ENCODE results near the gene CWC25. TPM values are rescaled to one million over a fixed set of nuclear protein-coding genes. Genes with fewer than 3 reads are reported as not detected.
"Not testable (repeated sequence)": the region's sequence is repeated elsewhere in the genome, so short reads cannot be mapped to it uniquely, and the experiment has no call there.

Gene CWC25
- total RNA-seq: 22.4 TPM
- long read RNA-seq, transcript CWC25-202 (10 exons, 3,234 nt): major isoform, 11 of 22 reads
- long read RNA-seq, partial matches to known transcripts: 6 of 22 reads
- long read RNA-seq, other reads (novel, unspliced or antisense): 5 of 22 reads

DNA sequence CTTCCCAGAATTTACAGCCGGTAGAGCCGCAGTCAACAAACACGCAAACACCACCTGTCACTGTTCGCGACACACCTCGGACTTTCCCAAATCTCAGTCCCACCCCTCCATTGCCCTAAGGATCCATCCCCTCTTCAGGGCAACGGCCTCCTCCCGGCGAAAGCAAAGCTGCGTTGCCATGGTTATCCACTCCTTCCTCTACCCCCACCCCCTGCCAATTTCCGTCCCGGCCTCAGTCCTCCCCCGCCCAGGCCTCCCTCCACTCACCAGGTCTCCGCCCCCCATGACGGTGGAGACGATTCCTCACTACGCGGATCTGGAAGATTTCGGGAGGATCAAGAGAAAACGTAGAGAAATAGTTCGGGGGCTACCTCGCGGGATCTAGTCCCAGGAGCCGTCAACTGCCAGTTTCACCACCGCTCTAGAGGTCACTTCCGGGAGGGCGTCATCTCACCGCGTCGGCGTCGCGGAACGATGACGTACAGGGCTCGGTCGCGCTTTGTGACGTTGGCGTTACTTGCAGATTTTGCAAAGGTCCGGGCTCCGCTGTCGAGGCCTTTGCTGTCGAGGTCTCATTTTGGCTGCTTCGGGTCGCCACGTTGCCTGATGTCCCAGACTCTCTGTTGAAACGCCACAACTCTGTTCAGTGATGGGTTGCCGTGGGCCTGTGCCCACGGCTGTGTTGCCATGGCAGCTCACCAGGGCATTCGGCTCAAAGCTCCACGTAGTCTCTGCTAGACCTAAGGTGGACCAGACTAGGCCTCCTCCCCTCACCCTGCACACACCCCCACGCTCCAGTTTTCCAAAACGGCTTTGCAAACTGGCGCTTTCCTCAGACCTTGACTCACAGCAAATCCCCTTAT lies at the start of gene CWC25:
TSS of gene CWC25 (minus strand) at position 423 of the 863 bp plus-strand sequence. CDS start at position 285, 138 bp downstream.
- peak; percentile 99 for DNase-seq (ENCODE audit: low spot score)

DNA sequence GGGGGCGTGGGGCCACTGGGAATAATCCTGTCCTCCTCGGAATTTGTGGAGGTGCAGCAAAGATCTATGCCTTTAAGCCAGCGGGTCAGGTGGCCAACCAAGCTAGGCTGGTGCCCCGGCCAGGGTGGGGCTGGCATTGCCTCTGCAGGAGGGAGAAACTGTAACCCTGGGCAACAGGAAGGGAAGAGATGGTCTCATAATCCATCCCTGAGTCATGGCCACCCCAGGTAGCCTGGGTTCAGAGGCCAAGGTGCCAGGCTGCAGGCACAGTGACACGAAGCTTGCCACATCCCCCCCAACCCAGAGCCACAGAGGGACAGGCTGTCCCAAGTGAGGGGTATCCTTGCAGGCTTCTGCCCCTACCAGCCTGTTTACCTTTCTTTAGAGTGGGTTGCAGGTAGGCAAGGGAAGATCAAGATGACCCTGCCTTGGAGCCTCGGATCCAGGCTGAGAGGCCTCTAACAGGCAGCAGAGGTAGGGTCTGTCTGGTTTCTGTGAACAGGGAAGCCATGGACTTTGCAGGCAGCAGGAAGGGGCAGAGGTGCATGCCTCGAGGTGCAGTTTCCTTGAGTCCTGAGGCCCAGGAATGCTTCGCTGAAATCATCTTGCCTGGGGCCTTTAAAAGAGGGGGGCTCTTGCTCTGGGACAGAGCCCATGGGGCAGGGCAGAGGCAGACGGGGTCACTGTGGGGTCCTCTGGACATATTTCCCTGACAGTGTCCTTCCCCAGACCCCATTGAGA lies 48.7 kb upstream of the CWC25 start:
- DNase-seq (ENCODE audit: low spot score): no peak

DNA sequence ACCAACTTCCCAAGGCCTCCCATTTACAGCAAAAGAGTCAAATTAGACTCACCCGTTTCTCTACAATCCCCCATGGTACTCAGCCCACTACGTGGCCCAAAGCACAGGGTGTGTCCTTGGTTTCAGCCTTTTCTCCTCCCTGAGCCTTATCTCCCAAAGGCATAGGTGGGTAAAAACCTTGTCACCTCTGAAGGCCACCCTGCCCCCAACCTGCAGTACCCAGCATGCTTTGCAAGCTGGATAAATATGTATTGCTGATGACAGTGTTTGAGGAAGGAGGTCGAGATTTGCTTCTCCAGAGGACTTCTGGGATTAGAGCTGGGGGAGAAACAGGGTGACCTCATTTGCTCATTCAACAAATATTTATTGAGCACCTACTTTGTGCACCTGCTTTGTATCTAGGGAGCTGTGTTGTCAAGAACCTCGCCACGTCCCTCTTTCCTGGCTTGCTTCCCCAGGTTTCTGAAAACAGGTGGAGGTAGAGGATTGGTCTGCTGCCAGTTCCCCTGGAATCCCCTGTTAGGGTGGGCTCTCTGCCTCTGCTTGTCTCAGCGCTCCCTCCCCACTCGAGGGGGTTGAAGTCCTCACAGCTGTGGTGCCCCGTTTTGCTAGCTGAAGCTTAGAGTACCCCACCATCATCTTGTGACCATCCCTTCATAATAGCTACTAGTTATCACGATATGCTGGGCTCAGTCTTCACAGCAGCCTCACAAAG lies 47.7 kb upstream of the CWC25 start:
- DNase-seq (ENCODE audit: low spot score): no peak

DNA sequence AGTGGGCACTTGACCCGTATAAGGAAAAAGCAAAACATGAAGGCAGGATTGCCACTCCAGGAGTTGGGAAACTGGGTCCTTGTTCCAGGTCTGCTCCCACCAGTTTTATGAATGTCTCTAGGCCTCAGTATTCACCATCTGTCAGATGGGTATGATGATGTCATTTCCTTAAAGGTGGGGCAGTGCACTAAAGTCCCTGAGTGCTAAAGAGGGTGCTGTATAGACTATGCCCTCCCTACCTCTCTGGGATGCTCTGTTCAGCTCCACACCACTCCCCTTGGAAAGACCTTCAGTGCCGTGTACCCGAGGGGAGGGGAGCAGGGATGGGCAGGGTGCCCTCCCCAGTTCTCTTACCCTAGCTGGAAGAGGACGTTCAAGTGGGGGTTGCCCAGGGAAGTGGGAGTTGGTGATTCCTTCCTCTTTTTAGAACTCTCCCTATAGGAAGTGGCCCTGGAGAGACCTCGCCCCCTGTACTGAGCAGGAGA lies 46.9 kb upstream of the CWC25 start:
- DNase-seq (ENCODE audit: low spot score): no peak

DNA sequence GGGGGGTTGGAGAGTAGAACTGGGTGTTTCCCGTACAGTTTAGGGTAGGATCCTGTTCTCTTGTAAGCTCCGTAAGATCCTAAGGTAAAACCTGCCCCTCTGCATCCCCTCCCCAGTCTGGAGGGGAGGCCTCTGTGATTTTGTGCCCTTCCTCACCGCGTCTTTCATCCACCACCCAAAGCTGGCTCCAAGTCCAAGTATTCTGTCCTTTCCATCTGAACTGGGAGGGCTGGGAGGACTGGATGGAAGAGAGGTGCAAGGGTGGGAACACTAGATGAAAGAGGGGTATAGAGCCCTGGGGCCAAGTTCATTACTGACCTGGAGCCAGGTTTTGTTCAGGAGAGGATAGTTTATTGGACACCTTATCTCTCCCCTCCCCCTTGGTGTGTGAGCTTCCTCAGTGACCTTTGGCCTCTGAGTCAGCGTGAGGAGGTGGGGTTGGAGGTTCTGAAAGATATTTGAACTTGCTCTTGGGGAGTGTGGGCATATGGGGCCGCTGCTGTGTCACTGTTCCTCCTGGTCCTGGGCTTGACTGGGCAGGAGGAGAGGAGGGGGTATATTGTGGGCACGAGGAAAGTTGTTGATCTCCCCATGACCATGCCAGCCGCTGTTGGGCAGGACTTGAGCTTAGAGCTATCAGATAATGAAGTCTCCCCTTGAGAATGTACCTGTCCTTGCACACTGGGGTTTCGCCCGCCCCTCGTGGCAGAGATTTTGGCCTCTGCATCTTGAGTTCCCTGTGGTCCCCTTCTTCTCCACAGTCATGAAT lies 46.3 kb upstream of the CWC25 start:
- DNase-seq (ENCODE audit: low spot score): no peak

GRCh38 chr17:38870259-38871165 lies 45.4 kb upstream of the CWC25 start:
- peak; percentile 92 for DNase-seq (ENCODE audit: low spot score)

DNA sequence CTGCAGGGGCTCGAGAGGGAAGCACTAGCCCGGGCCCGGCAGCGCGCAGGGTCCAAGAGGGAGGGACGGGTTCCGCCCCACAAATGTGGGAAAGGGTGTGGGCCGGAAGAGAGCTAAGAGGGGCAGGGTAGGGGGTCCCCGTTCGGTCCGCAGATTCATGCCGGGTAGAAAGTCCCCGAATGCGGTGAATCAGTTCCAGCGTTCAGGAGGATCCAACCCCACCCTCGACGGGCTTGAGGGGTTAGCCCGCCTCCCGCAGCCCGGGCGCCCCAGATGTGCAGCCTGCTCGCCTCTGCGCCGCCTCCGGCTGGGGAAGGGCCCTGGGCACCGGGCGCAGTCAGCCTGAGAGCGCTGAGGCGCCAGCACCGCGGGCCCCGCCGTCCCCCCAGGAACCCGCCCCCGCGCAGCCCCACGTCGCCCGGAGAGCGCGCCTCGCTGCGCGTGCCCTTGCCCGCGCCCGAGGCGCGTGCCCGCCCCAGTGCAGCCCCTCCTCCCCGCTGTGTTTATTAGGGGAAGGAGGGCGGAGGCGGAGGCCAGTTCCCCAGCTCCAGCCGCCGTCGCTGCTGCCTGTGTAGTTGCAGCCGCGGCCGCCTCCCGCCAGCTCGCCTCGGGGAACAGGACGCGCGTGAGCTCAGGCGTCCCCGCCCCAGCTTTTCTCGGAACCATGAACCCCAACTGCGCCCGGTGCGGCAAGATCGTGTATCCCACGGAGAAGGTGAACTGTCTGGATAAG lies 44.6 kb upstream of the CWC25 start, which contains the start of gene LASP1:
TSS of gene LASP1 (plus strand) at position 533 of the 733 bp plus-strand sequence. CDS start at position 665, 132 bp downstream.
- DNase-seq (ENCODE audit: low spot score): peak; percentile 97

DNA sequence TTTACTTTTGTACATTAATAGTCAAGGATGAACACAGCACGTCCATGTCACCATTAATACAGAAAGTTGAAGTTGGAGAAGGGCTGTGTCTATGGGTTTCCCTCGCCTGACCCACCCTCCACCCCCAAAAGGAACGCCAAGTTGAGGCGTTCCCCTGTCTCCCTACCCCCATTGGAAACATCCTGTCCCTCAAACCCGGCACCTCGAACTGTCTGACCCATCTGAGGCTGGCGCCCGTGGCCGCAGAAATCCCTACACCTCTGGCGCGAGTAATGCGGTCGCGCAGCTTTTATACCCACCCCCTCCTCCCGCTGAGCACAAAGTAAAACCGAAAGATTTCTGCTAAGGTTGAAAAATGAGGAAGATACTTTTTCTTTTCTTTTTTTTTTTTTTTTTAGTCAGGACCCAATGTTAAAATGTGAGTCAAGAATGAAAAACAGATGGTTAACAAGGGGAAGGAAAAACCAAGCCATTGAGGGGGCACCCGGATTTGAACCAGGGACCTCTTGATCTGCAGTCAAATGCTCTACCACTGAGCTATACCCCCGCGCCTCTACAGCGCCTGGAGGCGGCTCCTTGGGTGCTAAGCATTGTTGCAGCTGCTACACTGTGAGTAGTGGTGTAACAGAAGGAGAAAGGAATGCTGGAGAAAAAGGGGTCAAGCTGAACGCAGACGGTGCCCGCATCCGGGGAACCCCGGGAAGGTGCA lies 43.9 kb upstream of the CWC25 start:
- peak; percentile 98 for DNase-seq (ENCODE audit: low spot score)

DNA sequence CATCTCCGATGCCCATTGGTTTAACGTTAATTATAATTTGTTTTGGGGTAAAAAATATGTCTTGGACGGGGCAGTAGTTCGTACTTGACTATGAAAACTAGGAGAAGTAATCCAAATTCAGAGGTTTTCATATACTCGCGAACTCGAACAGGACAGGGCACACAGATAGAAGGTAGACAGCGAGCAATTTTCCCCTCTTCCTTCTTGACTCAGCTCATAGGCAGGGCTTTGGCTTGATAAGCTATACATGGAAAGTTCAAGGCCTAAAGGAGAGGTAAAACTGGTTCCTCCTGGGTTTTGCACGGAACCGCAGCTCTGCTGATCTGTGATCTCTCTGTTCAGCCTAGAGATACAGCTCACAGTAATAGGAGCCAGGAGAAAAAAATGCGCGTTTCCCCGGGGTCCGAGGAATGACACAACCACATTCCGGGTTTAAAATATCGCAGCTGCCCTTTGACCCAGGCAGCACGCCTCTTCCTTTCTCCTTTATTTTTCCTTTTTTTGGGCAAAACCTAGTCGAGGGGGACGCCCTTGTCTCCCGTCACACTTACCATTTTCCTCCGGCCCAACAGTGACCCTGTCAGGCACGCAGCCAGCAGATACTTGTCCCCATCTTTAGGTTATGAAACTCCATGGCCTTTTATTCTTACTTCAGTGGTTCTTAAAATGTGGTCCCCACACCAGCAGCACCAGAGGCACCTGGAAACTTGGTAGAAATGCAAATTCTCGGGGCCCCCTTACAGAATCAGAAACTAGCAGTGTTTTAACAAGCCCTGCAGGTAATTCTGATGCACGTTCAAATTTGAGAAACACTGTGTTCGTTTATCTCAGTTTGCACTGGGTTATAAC lies 43.1 kb upstream of the CWC25 start:
- DNase-seq (ENCODE audit: low spot score): no peak

GRCh38 chr17:38867179-38867967 lies 42.3 kb upstream of the CWC25 start:
- no peak for DNase-seq (ENCODE audit: low spot score)

- DNase-seq (ENCODE audit: low spot score): no peak
These were observed 39.7 kb upstream of the CWC25 start for GRCh38 chr17:38864636-38865398.

- no peak for DNase-seq (ENCODE audit: low spot score)
These were observed 36.3 kb upstream of the CWC25 start for GRCh38 chr17:38861399-38861843.

DNA sequence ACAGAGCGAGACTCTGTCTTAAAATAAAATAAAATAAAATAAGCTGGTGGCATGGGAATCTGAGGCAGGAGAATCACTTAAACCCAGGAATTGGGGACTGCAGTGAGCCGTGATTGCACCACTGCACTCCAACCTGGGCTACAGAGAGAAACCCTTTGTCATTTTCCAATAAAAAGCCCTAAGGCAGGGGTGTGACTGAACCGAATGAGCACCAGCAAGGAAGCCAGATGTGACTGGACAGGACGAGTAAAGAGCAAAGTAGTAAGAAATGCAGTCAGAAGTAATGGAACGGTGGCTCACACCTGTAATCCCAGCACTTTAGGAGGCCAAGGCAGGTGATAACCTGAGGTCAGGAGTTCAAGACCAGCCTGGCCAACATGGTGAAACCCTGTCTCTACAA lies 32.1 kb upstream of the CWC25 start:
- no peak for DNase-seq (ENCODE audit: low spot score)

- DNase-seq (ENCODE audit: low spot score): not testable (repeated sequence)
These were observed 30.1 kb upstream of the CWC25 start for GRCh38 chr17:38855101-38855714.

Measured in mesenteric fat pad (tissue), 1 donor.